H9 (cell line): ENCODE measurements around the gene E2F1. TPM values are rescaled to one million over a fixed set of nuclear protein-coding genes. Genes with fewer than 3 reads are reported as not detected.

ENCODE experiments used
- DNase-seq: peaks from one replicate; pipeline ENCODE4 v3.0.0-alpha.2; 2017
- H2AFZ ChIP-seq: one replicate; pipeline ENCODE4 v1.6.1; 2013; ENCODE audit warnings: mild to moderate bottlenecking, low read length, control low read depth, moderate library complexity
- H2AK5ac ChIP-seq: 2 replicates; pipeline ENCODE4 v1.6.1; 2013; ENCODE audit warnings: low read length, control low read depth, mixed read lengths; ENCODE audit not compliant: insufficient read length
- H2BK120ac ChIP-seq: one replicate; pipeline ENCODE4 v1.6.1; 2013; ENCODE audit warnings: low read depth, mild to moderate bottlenecking, low read length, control low read depth, inconsistent platforms; ENCODE audit not compliant: poor library complexity, severe bottlenecking
- H2BK12ac ChIP-seq: 2 replicates; pipeline ENCODE4 v1.6.1; 2013; ENCODE audit warnings: low read length, control low read depth, mixed read lengths, low read depth; ENCODE audit not compliant: insufficient read length
- H2BK15ac ChIP-seq: 2 replicates; pipeline ENCODE4 v1.6.1; 2013; ENCODE audit warnings: low read depth, low read length, control low read depth
- H2BK20ac ChIP-seq: one replicate; pipeline ENCODE4 v1.6.1; 2013; ENCODE audit warnings: low read depth, mild to moderate bottlenecking, low read length, control low read depth, inconsistent platforms; ENCODE audit not compliant: poor library complexity, severe bottlenecking
- H2BK5ac ChIP-seq: 2 replicates; pipeline ENCODE4 v1.6.1; 2013; ENCODE audit warnings: low read length, control low read depth, mixed read lengths; ENCODE audit not compliant: insufficient read length
- H3K14ac ChIP-seq: 2 replicates; pipeline ENCODE4 v1.6.1; 2013; ENCODE audit warnings: low read length, control low read depth; ENCODE audit not compliant: insufficient read depth
- H3K18ac ChIP-seq: 2 replicates; pipeline ENCODE4 v1.6.1; 2013; ENCODE audit warnings: low read depth, mild to moderate bottlenecking, mixed read lengths, low read length, control low read depth; ENCODE audit not compliant: insufficient read length
- H3K23ac ChIP-seq: 2 replicates; pipeline ENCODE4 v1.6.1; 2013; ENCODE audit warnings: low read length, control low read depth, mixed read lengths, low read depth; ENCODE audit not compliant: insufficient read length
- H3K23me2 ChIP-seq: 2 replicates; pipeline ENCODE4 v1.6.1; 2013; ENCODE audit warnings: low read depth, mild to moderate bottlenecking, mixed read lengths, low read length, control low read depth; ENCODE audit not compliant: insufficient read length, poor library complexity, severe bottlenecking
- H3K27ac ChIP-seq: 2 replicates; pipeline ENCODE4 v1.5.1; 2013; ENCODE audit warnings: low read length, control low read depth, mixed read lengths, low read depth; ENCODE audit not compliant: insufficient read length
- H3K27me3 ChIP-seq: 2 replicates; pipeline ENCODE4 v1.6.1; 2013; ENCODE audit warnings: low read length, control low read depth, inconsistent platforms; ENCODE audit not compliant: insufficient read depth
- H3K4ac ChIP-seq: 2 replicates; pipeline ENCODE4 v1.6.1; 2013; ENCODE audit warnings: low read depth, mild to moderate bottlenecking, control low read depth, inconsistent platforms, low read length, moderate library complexity
- H3K4me1 ChIP-seq: 2 replicates; pipeline ENCODE4 v1.6.1; 2013; ENCODE audit warnings: low read length, control low read depth, inconsistent platforms; ENCODE audit not compliant: insufficient read depth
- H3K4me2 ChIP-seq: 2 replicates; pipeline ENCODE4 v1.6.1; 2013; ENCODE audit warnings: low read length, control low read depth, mixed read lengths; ENCODE audit not compliant: insufficient read length, insufficient read depth
- H3K56ac ChIP-seq: 2 replicates; pipeline ENCODE4 v1.6.1; 2013; ENCODE audit warnings: low read depth, mild to moderate bottlenecking, mixed read lengths, low read length, control low read depth; ENCODE audit not compliant: insufficient read length
- H3K79me1 ChIP-seq: 2 replicates; pipeline ENCODE4 v1.6.1; 2013; ENCODE audit warnings: low read depth, mild to moderate bottlenecking, moderate library complexity, low read length, control low read depth, inconsistent platforms; ENCODE audit not compliant: insufficient read depth, poor library complexity, severe bottlenecking
- H3K79me2 ChIP-seq: 2 replicates; pipeline ENCODE4 v1.6.1; 2013; ENCODE audit warnings: low read length, control low read depth, inconsistent platforms; ENCODE audit not compliant: insufficient read depth
- H3K9ac ChIP-seq: 2 replicates; pipeline ENCODE4 v1.6.1; 2013; ENCODE audit warnings: low read length, control low read depth, mixed read lengths; ENCODE audit not compliant: insufficient read length; ENCODE audit errors: extremely low read depth
- H3K9me3 ChIP-seq: one replicate; pipeline ENCODE4 v1.6.1; 2013; ENCODE audit warnings: low read depth, low read length, inconsistent platforms; ENCODE audit not compliant: control insufficient read depth
- H3T11ph ChIP-seq: one replicate; pipeline ENCODE4 v1.6.1; 2013; ENCODE audit warnings: mild to moderate bottlenecking, low read length, control low read depth, inconsistent platforms
- H4K20me1 ChIP-seq: one replicate; pipeline ENCODE4 v1.6.1; 2013; ENCODE audit not compliant: control insufficient read depth, insufficient read length, insufficient read depth
- H4K5ac ChIP-seq: 2 replicates; pipeline ENCODE4 v1.6.1; 2013; ENCODE audit warnings: low read depth, mild to moderate bottlenecking, mixed read lengths, low read length, control low read depth; ENCODE audit not compliant: insufficient read length
- H4K8ac ChIP-seq: replicated peaks from 2 replicates; pipeline ENCODE4 v1.6.1; 2013; ENCODE audit warnings: low read length, control low read depth, mixed read lengths, low read depth; ENCODE audit not compliant: insufficient read length
- H4K91ac ChIP-seq: 2 replicates; pipeline ENCODE4 v1.6.1; 2013; ENCODE audit warnings: low read depth, mild to moderate bottlenecking, moderate library complexity, mixed read lengths, low read length, control low read depth; ENCODE audit not compliant: insufficient read length
- H3K27ac Mint-ChIP-seq, 3 experiments: 2 replicates in 2 of 3; 3 replicates in 1 of 3; pipeline ENCODE4 v1.8.0; 2020 to 2021; ENCODE audit warnings: mixed read lengths in 3 of 3, mild to moderate bottlenecking in 1 of 3, moderate library complexity in 1 of 3
- H3K27me3 Mint-ChIP-seq: 2 replicates; pipeline ENCODE4 v1.8.0; 2021; ENCODE audit warnings: low read depth, mild to moderate bottlenecking, moderate library complexity, mixed read lengths
- H3K36me3 Mint-ChIP-seq, 3 experiments: 2 replicates in 2 of 3; 3 replicates in 1 of 3; pipeline ENCODE4 v1.8.0; 2020 to 2021; ENCODE audit warnings: low read depth in 3 of 3, mixed read lengths in 3 of 3; ENCODE audit not compliant: insufficient read depth in 1 of 3
- H3K4me1 Mint-ChIP-seq, 2 experiments: 2 replicates each; pipeline ENCODE4 v1.8.0; 2020; ENCODE audit warnings: mixed read lengths in 2 of 2
- H3K4me3 Mint-ChIP-seq, 2 experiments: 2 replicates in 1 of 2; 3 replicates in 1 of 2; pipeline ENCODE4 v1.8.0; 2020 to 2021; ENCODE audit warnings: mild to moderate bottlenecking in 2 of 2, mixed read lengths in 2 of 2, moderate library complexity in 1 of 2
- H3K9me3 Mint-ChIP-seq, 2 experiments: 2 replicates in 1 of 2; 3 replicates in 1 of 2; pipeline ENCODE4 v1.8.0; 2020; ENCODE audit warnings: mild to moderate bottlenecking in 2 of 2, mixed read lengths in 2 of 2, moderate library complexity in 1 of 2
- CTCF ChIP-seq: fragments of 200-600 bp; sonication (generic); conservative IDR thresholded peaks from 3 replicates; pipeline ENCODE4 v1.8.0; 2021; ENCODE audit warnings: antibody characterized with exemption, mild to moderate bottlenecking
- WGBS: extraction: QIAGEN DNeasy Blood & Tissue Kit; methylation state at CpG from one replicate; pipeline ENCODE4 v1.1.7; 2013; ENCODE audit warnings: missing lambda C conversion rate, low lambda C conversion rate, mixed read lengths; ENCODE audit not compliant: insufficient read length; ENCODE audit errors: extremely low coverage; 5-methylcytosine and 5-hydroxymethylcytosine counted together
- total RNA-seq: library from RNA; stranded (reverse); gene quantifications from 2 replicates; pipeline ENCODE4 v1.2.1, GENCODE V29; 2021

Gene E2F1
- total RNA-seq, 1 experiment from 2014 or later, result 58.7 TPM

GRCh38 chr20:33677991-33678702, 8.0 kb downstream of the E2F1 start:
- H3K79me2 ChIP-seq, result peaks cover 5% of the 10 kb centered on the region; the same call in 1 of the 2 replicates
- no peaks in the 10 kb centered on the region for H3K9me3 ChIP-seq
- H3K9me3 Mint-ChIP-seq, result no peaks in the 10 kb centered on the region
- no peak overlapping the region for H2BK15ac ChIP-seq
- H3K23ac ChIP-seq, result no peak overlapping the region
- no peak overlapping the region for H3K9ac ChIP-seq
- H2AFZ ChIP-seq, result no peak overlapping the region
- H3K27ac ChIP-seq, result no peak overlapping the region
- no peak overlapping the region for H3K56ac ChIP-seq
- peaks cover 18% of the 10 kb centered on the region for H3K23me2 ChIP-seq
- no peaks in the 10 kb centered on the region for H3K27me3 ChIP-seq
- no peak overlapping the region for H4K8ac ChIP-seq
- H4K20me1 ChIP-seq, result no peaks in the 10 kb centered on the region
- no peak overlapping the region for H3T11ph ChIP-seq
- H3K4me1 Mint-ChIP-seq, result peaks cover 20 to 24% of the 10 kb centered on the region in 2 experiments
- no peak overlapping the region for H2BK120ac ChIP-seq
- H3K27me3 Mint-ChIP-seq, result peaks cover 2% of the 10 kb centered on the region
- no peak for TF ChIP-seq CTCF
- no peak overlapping the region for H3K4me3 Mint-ChIP-seq
- H2BK20ac ChIP-seq, result no peak overlapping the region
- no peak overlapping the region for H4K91ac ChIP-seq
- WGBS, result no CpG with 5 or more reads among the region's 15 CpGs
- H3K36me3 Mint-ChIP-seq, result peaks cover 27 to 61% (median 41%) of the 10 kb centered on the region in 3 experiments; a peak in 6 of 7 replicates
- H3K4ac ChIP-seq, result no peak overlapping the region
- no peak overlapping the region for H3K27ac Mint-ChIP-seq
- peaks cover 3% of the 10 kb centered on the region; the same call in 1 of the 2 replicates for H3K4me1 ChIP-seq
- no peak overlapping the region for H2BK5ac ChIP-seq
- H3K4me2 ChIP-seq, result no peak overlapping the region
- H3K18ac ChIP-seq, result no peak overlapping the region
- no peak overlapping the region for H2BK12ac ChIP-seq
- H3K14ac ChIP-seq, result no peak overlapping the region
- no peak overlapping the region for H4K5ac ChIP-seq
- H3K79me1 ChIP-seq, result no peaks in the 10 kb centered on the region
- no peak overlapping the region for H2AK5ac ChIP-seq
- no peak for DNase-seq
